ENCODE data around the gene SYMPK.

- TF ChIP-seq CTCF (IDR thresholded peaks at IDR 0.05) (peak in 1 of 6 experiments; percentile 24), POLR2A (IDR thresholded peaks at IDR 0.05) (peak in 2 of 4 donors; percentile 23 to 66)
These were observed 23.7 kb upstream of the SYMPK start for GRCh38 chr19:45886427-45887199.
